ENCODE results near the gene C2orf68. TPM values are rescaled to one million over a fixed set of nuclear protein-coding genes. Genes with fewer than 3 reads are reported as not detected.
A peak's percentile ranks its signal among the peaks of the same experiment; 100 is the strongest.

The C2orf68 gene
- total RNA-seq, 2 experiments from 2014 or later: 86.2 to 86.7 TPM

DNA sequence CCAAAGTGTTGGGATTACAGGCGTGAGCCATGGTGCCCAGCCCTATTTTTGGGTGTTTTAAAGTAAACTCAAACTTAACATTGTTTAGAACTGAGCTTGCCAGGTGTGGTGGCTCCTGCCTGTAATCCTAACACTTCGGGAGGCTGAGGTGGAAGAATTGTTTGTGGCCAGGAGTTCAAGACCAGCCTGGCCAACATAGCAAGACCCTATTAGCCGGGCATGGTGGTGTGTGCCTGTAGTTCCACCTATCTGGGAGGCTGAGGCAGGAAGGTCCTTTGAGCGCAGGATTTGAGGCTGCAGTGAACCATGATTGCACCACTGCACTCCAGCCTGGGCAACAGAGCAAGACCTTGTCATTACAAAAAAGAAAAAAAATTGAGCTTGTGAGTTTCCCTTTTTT is 38.6 kb upstream of the C2orf68 start:
- CTCF ChIA-PET (ENCODE audit: unreplicated experiment): interaction anchor here (0.9 kb wide), 1 partner anchor 13 kb away, joined by 4 read pairs; no protein-coding TSS in a partner anchor
- no peaks in the 10 kb centered on the region for H3K79me2 ChIP-seq (ENCODE audit: insufficient read depth, low read depth, low read length)
- no peak overlapping the region for H2AFZ ChIP-seq (ENCODE audit: low read length)
- H3K4me2 ChIP-seq (ENCODE audit: low read length): no peak overlapping the region
- H3K4me1 ChIP-seq (ENCODE audit: insufficient read depth, low read length, poor library complexity, severe bottlenecking): no peaks in the 10 kb centered on the region
- no TSS peak for BruUV-seq (replicated peaks)
- DNase-seq (ENCODE audit: low spot score): no peak
- no peaks in the 10 kb centered on the region for H4K20me1 ChIP-seq (ENCODE audit: insufficient read depth, low read length)
- peaks cover 88% of the 10 kb centered on the region for H3K36me3 ChIP-seq (ENCODE audit: insufficient read depth, low read length)
- no peaks in the 10 kb centered on the region for H3K9me2 ChIP-seq (ENCODE audit: insufficient read depth, low read length)
- intact Hi-C loops (cut with micrococcal nuclease; ENCODE audit: unreplicated experiment): no loop called here
- POLR2A ChIA-PET: no interaction called here
- no peak overlapping the region for H3K4me3 ChIP-seq (ENCODE audit: low read depth, low read length, poor library complexity, severe bottlenecking)
- TF ChIP-seq EZH2phosphoT487 (IDR thresholded peaks at IDR 0.05; ENCODE audit: borderline replicate concordance, low read depth, low read length): no peak
- TF ChIP-seq, protein P1, sequence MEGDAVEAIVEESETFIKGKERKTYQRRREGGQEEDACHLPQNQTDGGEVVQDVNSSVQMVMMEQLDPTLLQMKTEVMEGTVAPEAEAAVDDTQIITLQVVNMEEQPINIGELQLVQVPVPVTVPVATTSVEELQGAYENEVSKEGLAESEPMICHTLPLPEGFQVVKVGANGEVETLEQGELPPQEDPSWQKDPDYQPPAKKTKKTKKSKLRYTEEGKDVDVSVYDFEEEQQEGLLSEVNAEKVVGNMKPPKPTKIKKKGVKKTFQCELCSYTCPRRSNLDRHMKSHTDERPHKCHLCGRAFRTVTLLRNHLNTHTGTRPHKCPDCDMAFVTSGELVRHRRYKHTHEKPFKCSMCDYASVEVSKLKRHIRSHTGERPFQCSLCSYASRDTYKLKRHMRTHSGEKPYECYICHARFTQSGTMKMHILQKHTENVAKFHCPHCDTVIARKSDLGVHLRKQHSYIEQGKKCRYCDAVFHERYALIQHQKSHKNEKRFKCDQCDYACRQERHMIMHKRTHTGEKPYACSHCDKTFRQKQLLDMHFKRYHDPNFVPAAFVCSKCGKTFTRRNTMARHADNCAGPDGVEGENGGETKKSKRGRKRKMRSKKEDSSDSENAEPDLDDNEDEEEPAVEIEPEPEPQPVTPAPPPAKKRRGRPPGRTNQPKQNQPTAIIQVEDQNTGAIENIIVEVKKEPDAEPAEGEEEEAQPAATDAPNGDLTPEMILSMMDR (conservative IDR thresholded peaks at IDR 0.05; ENCODE audit: low read length): no peak
- no peak overlapping the region for H3K27ac ChIP-seq (ENCODE audit: low read depth, low read length, poor library complexity, severe bottlenecking)
- H3K9me3 ChIP-seq (ENCODE audit: low read length): no peaks in the 10 kb centered on the region

DNA sequence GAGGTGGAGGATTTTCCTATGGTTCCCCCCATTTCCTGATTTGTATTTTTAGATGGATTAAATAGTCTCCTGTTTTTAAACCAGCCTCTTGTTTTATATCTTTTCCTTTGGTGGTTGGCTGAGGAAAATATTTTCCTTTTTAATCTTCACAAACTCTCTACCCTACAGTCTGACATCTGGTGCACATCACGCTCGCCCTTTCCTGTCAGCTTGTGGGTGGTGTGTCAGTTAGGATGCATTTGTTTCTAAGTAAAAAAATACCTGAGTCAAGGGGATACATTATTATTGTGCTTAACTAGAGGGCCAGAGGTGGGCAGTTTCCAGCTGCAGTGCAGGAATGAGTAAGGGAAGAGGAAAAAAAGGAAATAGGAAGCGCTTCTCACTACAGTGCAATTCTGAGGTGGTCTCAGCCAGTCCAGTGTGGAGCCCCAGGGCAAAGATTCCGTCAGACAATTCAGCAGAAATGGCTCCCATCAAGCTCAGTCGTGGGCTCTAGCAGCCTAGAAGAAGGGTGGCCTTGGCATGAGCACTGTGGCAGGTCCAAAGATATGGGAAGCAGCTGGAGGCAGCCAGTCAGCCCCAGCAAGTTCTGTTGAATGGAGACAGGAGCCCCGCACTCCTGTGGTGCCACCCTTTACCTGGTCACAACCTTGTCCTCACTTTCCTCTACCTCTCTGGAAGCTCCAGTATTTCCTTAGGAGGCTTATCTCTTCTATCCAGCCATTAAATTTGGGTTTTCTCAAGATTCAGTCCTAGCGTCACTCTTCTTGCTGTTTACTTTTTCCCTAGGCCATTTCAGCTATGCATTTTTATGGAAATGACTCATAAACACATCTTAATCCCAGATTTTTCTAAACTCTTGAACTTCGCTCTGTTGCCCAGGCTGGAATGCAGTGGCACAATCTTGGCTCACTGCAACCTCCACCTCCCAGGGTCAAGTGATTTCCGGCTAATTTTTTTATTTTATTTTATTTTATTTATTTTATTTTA is 37.6 kb upstream of the C2orf68 start:
- Histone ChIP-seq H3K79me2 (ENCODE audit: insufficient read depth, low read depth, low read length) (no peaks in the 10 kb centered on the region), H3K9me3 (ENCODE audit: low read length) (no peaks in the 10 kb centered on the region), H3K4me1 (ENCODE audit: insufficient read depth, low read length, poor library complexity, severe bottlenecking) (no peaks in the 10 kb centered on the region), H3K36me3 (ENCODE audit: insufficient read depth, low read length) (peaks cover 97% of the 10 kb centered on the region), H3K27ac (ENCODE audit: low read depth, low read length, poor library complexity, severe bottlenecking) (no peak overlapping the region), H4K20me1 (ENCODE audit: insufficient read depth, low read length) (no peaks in the 10 kb centered on the region), H3K9me2 (ENCODE audit: insufficient read depth, low read length) (no peaks in the 10 kb centered on the region), H3K4me2 (ENCODE audit: low read length) (no peak overlapping the region), H2AFZ (ENCODE audit: low read length) (no peak overlapping the region), H3K4me3 (ENCODE audit: low read depth, low read length, poor library complexity, severe bottlenecking) (no peak overlapping the region)
- TF ChIP-seq, protein P1 (conservative IDR thresholded peaks at IDR 0.05; ENCODE audit: low read length): no peak
- no peak for TF ChIP-seq EZH2phosphoT487 (IDR thresholded peaks at IDR 0.05; ENCODE audit: borderline replicate concordance, low read depth, low read length)
- intact Hi-C loops (cut with micrococcal nuclease; ENCODE audit: unreplicated experiment): no loop called here
- POLR2A ChIA-PET: interaction anchor here (0.5 kb wide), 1 partner anchor 512 kb away, joined by 4 read pairs; no protein-coding TSS in a partner anchor
- CTCF ChIA-PET (ENCODE audit: unreplicated experiment): interaction anchor here (0.6 to 1.6 kb wide), 2 partner anchors 12 to 194 kb away, joined by 3 to 5 read pairs; no protein-coding TSS in a partner anchor
- no peak for DNase-seq (ENCODE audit: low spot score)
- BruUV-seq (replicated peaks): no TSS peak

DNA sequence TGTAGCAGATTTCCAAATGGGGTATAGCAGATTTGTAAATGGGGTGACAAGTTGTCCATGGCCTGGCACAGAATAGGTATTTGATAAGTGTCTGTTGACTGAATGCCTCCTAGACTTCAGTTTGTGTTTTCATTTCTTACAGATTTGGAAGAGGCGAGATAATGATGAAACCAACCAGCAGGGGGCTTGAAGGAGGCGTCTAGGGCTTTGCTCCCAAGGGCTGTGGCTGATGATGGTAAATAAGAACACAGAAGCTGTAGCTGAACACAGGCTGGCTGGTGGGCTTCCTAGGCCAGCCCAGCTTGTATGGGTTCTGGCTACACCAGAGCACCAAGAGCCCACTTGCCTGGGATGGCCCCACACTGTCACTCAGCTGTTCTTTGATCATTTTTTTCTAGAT is 36.8 kb upstream of the C2orf68 start:
- H3K27ac ChIP-seq (ENCODE audit: low read depth, low read length, poor library complexity, severe bottlenecking): no peak overlapping the region
- no peaks in the 10 kb centered on the region for H3K9me3 ChIP-seq (ENCODE audit: low read length)
- POLR2A ChIA-PET: no interaction called here
- H3K4me1 ChIP-seq (ENCODE audit: insufficient read depth, low read length, poor library complexity, severe bottlenecking): no peaks in the 10 kb centered on the region
- no peaks in the 10 kb centered on the region for H3K79me2 ChIP-seq (ENCODE audit: insufficient read depth, low read depth, low read length)
- H3K9me2 ChIP-seq (ENCODE audit: insufficient read depth, low read length): no peaks in the 10 kb centered on the region
- TF ChIP-seq, protein P1 (conservative IDR thresholded peaks at IDR 0.05; ENCODE audit: low read length): peak; percentile 75
- no peak for TF ChIP-seq EZH2phosphoT487 (IDR thresholded peaks at IDR 0.05; ENCODE audit: borderline replicate concordance, low read depth, low read length)
- intact Hi-C loops (cut with micrococcal nuclease; ENCODE audit: unreplicated experiment): no loop called here
- CTCF ChIA-PET (ENCODE audit: unreplicated experiment): interaction anchor here (0.6 to 1.6 kb wide), 2 partner anchors 11 to 193 kb away, joined by 3 to 5 read pairs; no protein-coding TSS in a partner anchor
- peaks cover 97% of the 10 kb centered on the region for H3K36me3 ChIP-seq (ENCODE audit: insufficient read depth, low read length)
- BruUV-seq (replicated peaks): no TSS peak
- DNase-seq (ENCODE audit: low spot score): peak; percentile 32
- no peak overlapping the region for H3K4me3 ChIP-seq (ENCODE audit: low read depth, low read length, poor library complexity, severe bottlenecking)
- no peak overlapping the region for H3K4me2 ChIP-seq (ENCODE audit: low read length)
- H2AFZ ChIP-seq (ENCODE audit: low read length): no peak overlapping the region
- H4K20me1 ChIP-seq (ENCODE audit: insufficient read depth, low read length): no peaks in the 10 kb centered on the region
